Right ventricle myocardium inferior (tissue), 1 donor: ENCODE results near the gene TRHDE. TPM values are rescaled to one million over a fixed set of nuclear protein-coding genes. Genes with fewer than 3 reads are reported as not detected.
"Not testable (repeated sequence)": the region's sequence is repeated elsewhere in the genome, so short reads cannot be mapped to it uniquely, and the experiment has no call there.

Experiments used
- ATAC-seq: fragments of 200-7000 bp; cut with Tn5 transposase; one replicate; pipeline ENCODE4 v1.9.1; 2020; ENCODE audit warnings: mild to moderate bottlenecking, moderate library complexity
- DNase-seq: peaks from one replicate; pipeline ENCODE4 v3.0.0; 2021; ENCODE audit errors: missing footprints
- intact Hi-C: fragments of 100-400 bp; cut with DNase I; formaldehyde crosslinking; loops from one replicate; pipeline ENCODE4 v1.11.0; 2022
- total RNA-seq: library from RNA; stranded (reverse); fragmentation: NEBNext Ultra II Directional; extraction: Animal tissue kit (Norgen Biotek cat#: 25700); gene quantifications from one replicate; pipeline ENCODE4 v1.2.1, GENCODE V29; 2021
- donor health status: DM: no; HTN: yes; CAD: no; lungs with severe emphysema.

The TRHDE gene
- total RNA-seq, 1 donor from 2014 or later: 1.3 TPM

GRCh38 chr12:72472350-72472749, 200.2 kb downstream of the TRHDE start:
- no peak for ATAC-seq
- DNase-seq: no peak
- intact Hi-C loops: no loop called here

GRCh38 chr12:72476301-72476700, 204.1 kb downstream of the TRHDE start:
- intact Hi-C loops: no loop called here
- ATAC-seq: no peak
- no peak for DNase-seq

GRCh38 chr12:72485017-72485701, 213.0 kb downstream of the TRHDE start:
- intact Hi-C loops: no loop called here
- DNase-seq (peak; percentile 37), ATAC-seq (no peak)

GRCh38 chr12:72491426-72491825, 219.3 kb downstream of the TRHDE start:
- intact Hi-C loops: no loop called here
- DNase-seq (no peak), ATAC-seq (no peak)

- no peak for DNase-seq
Observed at GRCh38 chr12:72493407-72493806, 221.2 kb downstream of the TRHDE start.

GRCh38 chr12:72498354-72498753, 226.2 kb downstream of the TRHDE start:
- ATAC-seq (no peak), DNase-seq (no peak)
- intact Hi-C loops: no loop called here

More at GRCh38 chr12:72493407-72493806, 221.2 kb downstream of the TRHDE start:
- ATAC-seq: no peak
- intact Hi-C loops: no loop called here

GRCh38 chr12:72499244-72499643, 227.1 kb downstream of the TRHDE start:
- intact Hi-C loops: no loop called here
- ATAC-seq: no peak
- DNase-seq: no peak

GRCh38 chr12:72502546-72502945, 230.4 kb downstream of the TRHDE start:
- ATAC-seq (no peak), DNase-seq (no peak)
- intact Hi-C loops: no loop called here

- intact Hi-C loops: no loop called here
- ATAC-seq (no peak), DNase-seq (no peak)
Observed at GRCh38 chr12:72505227-72505626, 233.1 kb downstream of the TRHDE start.

GRCh38 chr12:72509891-72510290, 237.7 kb downstream of the TRHDE start:
- DNase-seq (no peak), ATAC-seq (no peak)
- intact Hi-C loops: no loop called here

GRCh38 chr12:72510772-72511171, 238.6 kb downstream of the TRHDE start:
- DNase-seq (no peak), ATAC-seq (no peak)
- intact Hi-C loops: no loop called here

- DNase-seq (no peak), ATAC-seq (no peak)
- intact Hi-C loops: no loop called here
Observed at GRCh38 chr12:72511498-72511897, 239.3 kb downstream of the TRHDE start.

GRCh38 chr12:72511906-72512305, 239.7 kb downstream of the TRHDE start:
- DNase-seq (no peak), ATAC-seq (peak; percentile 34)
- intact Hi-C loops: no loop called here

- DNase-seq, ATAC-seq, intact Hi-C loops: not testable (repeated sequence)
Observed at GRCh38 chr12:72520044-72520678, 248.0 kb downstream of the TRHDE start.

- ATAC-seq: no peak
- no peak for DNase-seq
- intact Hi-C loops: no loop called here
Observed at GRCh38 chr12:72521326-72521725, 249.2 kb downstream of the TRHDE start.

- DNase-seq (no peak), ATAC-seq (no peak)
- intact Hi-C loops: no loop called here
Observed at GRCh38 chr12:72522411-72522810, 250.2 kb downstream of the TRHDE start.

GRCh38 chr12:72523754-72524153, 251.6 kb downstream of the TRHDE start:
- ATAC-seq: no peak
- DNase-seq: no peak
- intact Hi-C loops: no loop called here

- ATAC-seq: no peak
- intact Hi-C loops: no loop called here
- no peak for DNase-seq
Observed at GRCh38 chr12:72535212-72535990, 263.2 kb downstream of the TRHDE start.

GRCh38 chr12:72540811-72541210, 268.6 kb downstream of the TRHDE start:
- no peak for ATAC-seq
- intact Hi-C loops: no loop called here
- DNase-seq: no peak
